ENCODE measurements around the gene ATXN2. TPM values are rescaled to one million over a fixed set of nuclear protein-coding genes. Genes with fewer than 3 reads are reported as not detected.

ATXN2 gene
- total and polyA plus RNA-seq, 2 of the 4 experiments (the other 2 are of a cell fraction) = 12.4 to 66.5 TPM

DNA sequence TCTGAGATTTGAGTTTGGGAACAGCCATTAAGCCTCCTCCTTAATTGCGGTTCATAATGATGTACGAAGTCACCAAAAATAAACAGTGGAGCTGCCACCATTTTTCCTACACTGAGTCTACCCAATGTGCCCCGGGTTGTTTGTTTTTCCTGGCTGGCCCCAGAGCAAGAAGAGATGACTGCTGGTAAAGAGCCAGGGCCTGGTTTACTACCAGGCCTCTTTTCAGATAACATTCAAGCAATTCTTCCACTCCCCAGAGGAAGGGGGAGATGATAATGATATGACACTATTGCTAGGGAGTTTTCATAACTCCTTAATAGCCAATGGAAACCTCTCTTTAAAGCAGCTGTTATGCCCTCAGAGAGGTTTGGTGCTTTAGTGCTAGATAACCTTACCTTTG lies 44.3 kb upstream of the ATXN2 start:
- H2AFZ ChIP-seq (replicated peaks; ENCODE audit: low read length, poor library complexity) = no peak overlapping the region
- H4K5ac ChIP-seq (ENCODE audit: low read depth, low read length) = no peak overlapping the region; the same call in 1 of the 2 replicates
- peaks cover 28% of the 10 kb centered on the region; the same call in 1 of the 2 replicates for H4K20me1 ChIP-seq (ENCODE audit: insufficient read depth, low read length)
- H3K4me2 ChIP-seq (ENCODE audit: low read depth, low read length) = peak overlapping the region; percentile 43; the same call in 1 of the 2 replicates
- H2BK120ac ChIP-seq (ENCODE audit: low read depth, low read length) = peak overlapping the region; percentile 5; the same call in 1 of the 2 replicates
- no CpG with 5 or more reads among the region's 3 CpGs for whole genome bisulfite sequencing, 2 experiments (ENCODE audit: extremely low coverage in 2 of 2, insufficient read length in 1 of 2)
- H4K8ac ChIP-seq (ENCODE audit: low read depth in 2 of 2, low read length in 2 of 2) = 0 out of 4 replicates have a peak overlapping the region, but pooled peaks of 1 of the 2 experiments have one; percentile 2
- H2BK15ac ChIP-seq (ENCODE audit: low read depth, low read length) = 0 out of 3 replicates have a peak overlapping the region, but pooled peaks have one; percentile 42
- DNase-seq = peak; percentile 95
- H3K27me3 ChIP-seq (ENCODE audit: control insufficient read depth, insufficient read depth, low read length) = no peaks in the 10 kb centered on the region
- dilution Hi-C loops (cut with HindIII; ENCODE audit: low sequenced_read_pairs, unreplicated experiment) (no loop called here), intact Hi-C loops (cut with micrococcal nuclease) (loop anchor here (1.0 kb wide), 1 partner anchor 44 kb away; the partner anchor contains the start of gene ATXN2), in situ Hi-C loops (cut with MboI; ENCODE audit: low sequenced_read_pairs) (no loop called here)
- H3K4ac ChIP-seq (ENCODE audit: low read depth, low read length) = peak overlapping the region; percentile 75; the same call in 1 of the 2 replicates
- peak overlapping the region; percentile 55; the same call in 1 of the 2 replicates for H3K23ac ChIP-seq (ENCODE audit: low read depth, low read length)
- peaks cover 16% of the 10 kb centered on the region for H3K4me1 ChIP-seq (ENCODE audit: control insufficient read depth, insufficient read depth, low read length)
- TF ChIP-seq, protein P1, sequence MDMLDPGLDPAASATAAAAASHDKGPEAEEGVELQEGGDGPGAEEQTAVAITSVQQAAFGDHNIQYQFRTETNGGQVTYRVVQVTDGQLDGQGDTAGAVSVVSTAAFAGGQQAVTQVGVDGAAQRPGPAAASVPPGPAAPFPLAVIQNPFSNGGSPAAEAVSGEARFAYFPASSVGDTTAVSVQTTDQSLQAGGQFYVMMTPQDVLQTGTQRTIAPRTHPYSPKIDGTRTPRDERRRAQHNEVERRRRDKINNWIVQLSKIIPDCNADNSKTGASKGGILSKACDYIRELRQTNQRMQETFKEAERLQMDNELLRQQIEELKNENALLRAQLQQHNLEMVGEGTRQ (IDR thresholded peaks at IDR 0.05; ENCODE audit: low read depth, low read length) = no peak
- TF ChIP-seq, protein P2, sequence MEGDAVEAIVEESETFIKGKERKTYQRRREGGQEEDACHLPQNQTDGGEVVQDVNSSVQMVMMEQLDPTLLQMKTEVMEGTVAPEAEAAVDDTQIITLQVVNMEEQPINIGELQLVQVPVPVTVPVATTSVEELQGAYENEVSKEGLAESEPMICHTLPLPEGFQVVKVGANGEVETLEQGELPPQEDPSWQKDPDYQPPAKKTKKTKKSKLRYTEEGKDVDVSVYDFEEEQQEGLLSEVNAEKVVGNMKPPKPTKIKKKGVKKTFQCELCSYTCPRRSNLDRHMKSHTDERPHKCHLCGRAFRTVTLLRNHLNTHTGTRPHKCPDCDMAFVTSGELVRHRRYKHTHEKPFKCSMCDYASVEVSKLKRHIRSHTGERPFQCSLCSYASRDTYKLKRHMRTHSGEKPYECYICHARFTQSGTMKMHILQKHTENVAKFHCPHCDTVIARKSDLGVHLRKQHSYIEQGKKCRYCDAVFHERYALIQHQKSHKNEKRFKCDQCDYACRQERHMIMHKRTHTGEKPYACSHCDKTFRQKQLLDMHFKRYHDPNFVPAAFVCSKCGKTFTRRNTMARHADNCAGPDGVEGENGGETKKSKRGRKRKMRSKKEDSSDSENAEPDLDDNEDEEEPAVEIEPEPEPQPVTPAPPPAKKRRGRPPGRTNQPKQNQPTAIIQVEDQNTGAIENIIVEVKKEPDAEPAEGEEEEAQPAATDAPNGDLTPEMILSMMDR (conservative IDR thresholded peaks at IDR 0.05; ENCODE audit: low read depth, low read length) = no peak
- TF ChIP-seq RCOR1 (IDR thresholded peaks at IDR 0.05; ENCODE audit: insufficient replicate concordance, low read length) = peak; percentile 81
- TF ChIP-seq POLR2A (IDR thresholded peaks at IDR 0.05; ENCODE audit: low read depth, low read length) = no peak
- TF ChIP-seq BHLHE40 (IDR thresholded peaks at IDR 0.05; ENCODE audit: low read depth, low read length) = peak; percentile 49
- 0 out of 2 replicates have a peak, but pooled peaks have one; percentile 56 for TF ChIP-seq FOS (IDR thresholded peaks at IDR 0.05; ENCODE audit: low read depth, low read length)
- TF ChIP-seq RAD21 (IDR thresholded peaks at IDR 0.05; ENCODE audit: low read length) = no peak
- TF ChIP-seq RFX5 (IDR thresholded peaks at IDR 0.05; ENCODE audit: low read depth, low read length) = peak; percentile 46; the same call in 1 of the 2 replicates
- no peak overlapping the region for H3K27ac ChIP-seq (ENCODE audit: insufficient read depth, low read length)
- BruUV-seq (replicated peaks) = no TSS peak
- no peak overlapping the region; the same call in 1 of the 2 replicates for H4K91ac ChIP-seq (ENCODE audit: insufficient read depth, low read depth, low read length)
- peak overlapping the region; percentile 69 for H2BK5ac ChIP-seq (ENCODE audit: low read depth, low read length, poor library complexity, severe bottlenecking)
- peak overlapping the region; percentile 24; the same call in 1 of the 2 replicates for H3K14ac ChIP-seq (replicated peaks; ENCODE audit: low read depth, low read length)
- no peak overlapping the region for H3K4me3 ChIP-seq (ENCODE audit: insufficient read depth, low read depth, low read length)
- peak; percentile 91 for ATAC-seq (ENCODE audit: low read depth)
- peaks cover 6 to 56% of the 10 kb centered on the region in 2 experiments; a peak in 3 of 4 replicates for H3K79me1 ChIP-seq (ENCODE audit: low read depth in 1 of 2, low read length in 2 of 2)
- H2AK9ac ChIP-seq (replicated peaks; ENCODE audit: low read depth, low read length, poor library complexity) = no peak overlapping the region
- no peak overlapping the region for H3K18ac ChIP-seq (ENCODE audit: low read depth, low read length)
- no peaks in the 10 kb centered on the region for H3K9me3 ChIP-seq (ENCODE audit: control insufficient read depth, insufficient read depth, low read length)
- H3K56ac ChIP-seq (ENCODE audit: extremely low read depth, insufficient read depth, low read length) = no peak overlapping the region
- H3K9ac ChIP-seq (ENCODE audit: low read depth, low read length) = no peak overlapping the region
- peak overlapping the region; percentile 28 for H2BK20ac ChIP-seq (ENCODE audit: low read depth, low read length)
- no peak overlapping the region for H2AK5ac ChIP-seq (ENCODE audit: low read depth, low read length)
- H3K9me1 ChIP-seq (ENCODE audit: insufficient read depth, low read length) = peaks cover 21% of the 10 kb centered on the region
- ChIA-PET POLR2A (ENCODE audit: unreplicated experiment) (no interaction called here), CTCF (no interaction called here)
- peaks cover 23% of the 10 kb centered on the region for H3K36me3 ChIP-seq (ENCODE audit: control insufficient read depth, insufficient read depth, low read length)
